Fibroblast of mammary gland (primary cell): ENCODE measurements around the gene PLCB4.
A peak's percentile ranks its signal among the peaks of the same experiment; 100 is the strongest.

Source experiments
- DNase-seq: peaks from one replicate; pipeline ENCODE4 v3.0.0-alpha.2; 2010; ENCODE audit warnings: low read depth
- H3K4me3 ChIP-seq: 2 replicates; pipeline ENCODE4 v1.5.1; 2011; ENCODE audit warnings: low read depth, mild to moderate bottlenecking, low read length, moderate library complexity; ENCODE audit not compliant: control insufficient read depth
- TF ChIP-seq, protein P1 (sequence below): conservative IDR thresholded peaks from 2 replicates; pipeline ENCODE4 v1.5.1; 2011; ENCODE audit warnings: low read depth, low read length, inconsistent platforms; ENCODE audit not compliant: control insufficient read depth, insufficient read depth

The PLCB4 gene

DNA sequence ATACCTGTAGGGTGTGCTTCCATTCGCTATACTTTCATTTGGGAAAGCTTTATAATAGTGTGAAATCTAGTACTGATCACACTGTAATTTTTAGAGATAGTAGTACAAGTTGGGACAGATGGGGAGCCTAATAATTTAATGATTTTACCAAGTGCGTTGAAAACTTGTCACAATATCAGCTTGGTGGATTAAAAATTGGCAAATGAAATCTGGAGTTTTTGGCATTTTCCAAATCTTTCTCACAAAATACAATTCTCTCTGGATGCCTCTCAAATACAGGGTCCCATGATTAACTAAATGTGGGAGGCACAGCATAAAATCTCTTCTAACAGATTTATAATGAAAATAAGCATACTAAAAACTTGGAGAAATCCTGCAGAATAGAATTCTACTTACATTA, 96.4 kb downstream of the PLCB4 start:
- DNase-seq = no peak
- no peak overlapping the region for H3K4me3 ChIP-seq
- TF ChIP-seq, protein P1, sequence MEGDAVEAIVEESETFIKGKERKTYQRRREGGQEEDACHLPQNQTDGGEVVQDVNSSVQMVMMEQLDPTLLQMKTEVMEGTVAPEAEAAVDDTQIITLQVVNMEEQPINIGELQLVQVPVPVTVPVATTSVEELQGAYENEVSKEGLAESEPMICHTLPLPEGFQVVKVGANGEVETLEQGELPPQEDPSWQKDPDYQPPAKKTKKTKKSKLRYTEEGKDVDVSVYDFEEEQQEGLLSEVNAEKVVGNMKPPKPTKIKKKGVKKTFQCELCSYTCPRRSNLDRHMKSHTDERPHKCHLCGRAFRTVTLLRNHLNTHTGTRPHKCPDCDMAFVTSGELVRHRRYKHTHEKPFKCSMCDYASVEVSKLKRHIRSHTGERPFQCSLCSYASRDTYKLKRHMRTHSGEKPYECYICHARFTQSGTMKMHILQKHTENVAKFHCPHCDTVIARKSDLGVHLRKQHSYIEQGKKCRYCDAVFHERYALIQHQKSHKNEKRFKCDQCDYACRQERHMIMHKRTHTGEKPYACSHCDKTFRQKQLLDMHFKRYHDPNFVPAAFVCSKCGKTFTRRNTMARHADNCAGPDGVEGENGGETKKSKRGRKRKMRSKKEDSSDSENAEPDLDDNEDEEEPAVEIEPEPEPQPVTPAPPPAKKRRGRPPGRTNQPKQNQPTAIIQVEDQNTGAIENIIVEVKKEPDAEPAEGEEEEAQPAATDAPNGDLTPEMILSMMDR = no peak

GRCh38 chr20:9166153-9166780, 97.4 kb downstream of the PLCB4 start:
- no peak for DNase-seq
- H3K4me3 ChIP-seq = no peak overlapping the region
- TF ChIP-seq, protein P1 = no peak

- TF ChIP-seq, protein P1 = no peak
- DNase-seq = no peak
These were observed 100.5 kb downstream of the PLCB4 start for GRCh38 chr20:9169409-9169808.

GRCh38 chr20:9172851-9173250, 104.0 kb downstream of the PLCB4 start:
- H3K4me3 ChIP-seq = no peak overlapping the region
- TF ChIP-seq, protein P1 = peak; percentile 36
- DNase-seq = peak; percentile 44

More at GRCh38 chr20:9169409-9169808, 100.5 kb downstream of the PLCB4 start:
- no peak overlapping the region for H3K4me3 ChIP-seq

- no peak overlapping the region for H3K4me3 ChIP-seq
- TF ChIP-seq, protein P1 = no peak
- no peak for DNase-seq
These were observed 108.4 kb downstream of the PLCB4 start for GRCh38 chr20:9177278-9177677.

- peak; percentile 45 for DNase-seq
- H3K4me3 ChIP-seq = no peak overlapping the region
- TF ChIP-seq, protein P1 = no peak
These were observed 110.4 kb downstream of the PLCB4 start for GRCh38 chr20:9179193-9179802.
